ENCODE results near the gene RPS27A. TPM values are rescaled to one million over a fixed set of nuclear protein-coding genes. Genes with fewer than 3 reads are reported as not detected.

RPS27A gene
- total and polyA plus RNA-seq, 9 of the 15 experiments (the other 6 are each of a cell fraction or from before 2014, with no cell fraction given), result 1,383 to 3,282 (median 2,242) TPM

GRCh38 chr2:55235724-55236538 lies 3.4 kb downstream of the RPS27A start (continued):
- TF ChIP-seq GABPB1 (CRISPR knock-in tag; IDR thresholded peaks at IDR 0.05) (no peak), STAT5A (IDR thresholded peaks at IDR 0.05; ENCODE audit: borderline replicate concordance, low read length) (0 out of 2 replicates have a peak, but pooled peaks have one; percentile 7), ZNF280A (IDR thresholded peaks at IDR 0.05; ENCODE audit: low read depth, partially characterized antibody) (no peak), DEAF1 (CRISPR knock-in tag; IDR thresholded peaks at IDR 0.05) (no peak), HINFP (tag; conservative IDR thresholded peaks at IDR 0.05; ENCODE audit: low read depth) (no peak), SRSF3 (IDR thresholded peaks at IDR 0.05; ENCODE audit: insufficient read depth, low read length) (no peak), CBFA2T2 (conservative IDR thresholded peaks at IDR 0.05) (0 out of 2 replicates have a peak, but pooled peaks have one; percentile 30), BMI1 (IDR thresholded peaks at IDR 0.05; ENCODE audit: low read length) (no peak), KAT2B (IDR thresholded peaks at IDR 0.05; ENCODE audit: low read depth, low read length) (no peak), ZBTB11 (CRISPR knock-in tag; IDR thresholded peaks at IDR 0.05) (0 out of 6 replicates have a peak, but pooled peaks of 1 of the 3 experiments have one; percentile 26), FOXM1 (IDR thresholded peaks at IDR 0.05; ENCODE audit: low read depth) (no peak), FOXM1 (CRISPR knock-in tag; IDR thresholded peaks at IDR 0.05; ENCODE audit: low read depth) (no peak), PCBP2 (IDR thresholded peaks at IDR 0.05; ENCODE audit: low read depth, low read length, poor library complexity, severe bottlenecking) (no peak), CAMTA2 (CRISPR knock-in tag; conservative IDR thresholded peaks at IDR 0.05) (no peak), ZNF57 (CRISPR knock-in tag; IDR thresholded peaks at IDR 0.05) (no peak), NCOA6 (IDR thresholded peaks at IDR 0.05) (no peak), NR2F6 (CRISPR knock-in tag; IDR thresholded peaks at IDR 0.05) (no peak), SRSF1 (IDR thresholded peaks at IDR 0.05; ENCODE audit: low read depth, low read length) (no peak), NCOR1 (IDR thresholded peaks at IDR 0.05) (peak; percentile 28)
